A549 (cell line): ENCODE results near the gene RPL11.

Source experiments
- KDM1A ChIP-seq: fragments of 200-600 bp; sonication (generic); IDR thresholded peaks from 2 replicates; pipeline ENCODE4 v1.6.1; 2016; ENCODE audit warnings: low read depth, mild to moderate bottlenecking
- MAFK ChIP-seq: fragments of 450-650 bp; IDR thresholded peaks from 2 replicates; pipeline ENCODE4 v1.6.1; 2014; ENCODE audit not compliant: partially characterized antibody
- MAX ChIP-seq: IDR thresholded peaks from 2 replicates; pipeline ENCODE4 v1.6.1; 2012
- POLR2A ChIP-seq: IDR thresholded peaks from 2 replicates; pipeline ENCODE4 v1.6.1; 2012; ENCODE audit warnings: mild to moderate bottlenecking, low read length
- POLR2AphosphoS2 ChIP-seq: conservative IDR thresholded peaks from 2 replicates; pipeline ENCODE4 v1.6.1; 2012; ENCODE audit warnings: low read length, improper control_type of control experiment, inconsistent platforms
- SMC3 ChIP-seq: fragments of >200 bp; sonication (Bioruptor Twin); formaldehyde crosslinking; IDR thresholded peaks from 3 replicates; pipeline ENCODE4 v1.6.1; 2018; ENCODE audit warnings: inconsistent platforms
- ZFP36 ChIP-seq: fragments of 450-650 bp; IDR thresholded peaks from 2 replicates; pipeline ENCODE4 v1.6.1; 2014; ENCODE audit warnings: borderline replicate concordance; ENCODE audit not compliant: partially characterized antibody
- TF ChIP-seq, protein P1 (sequence below): fragments of >200 bp; sonication (Bioruptor Twin); formaldehyde crosslinking; IDR thresholded peaks from 3 replicates; pipeline ENCODE4 v1.5.1; 2016
- TF ChIP-seq, protein P2 (sequence below): IDR thresholded peaks from 2 replicates; pipeline ENCODE4 v1.6.1; 2012
- TF ChIP-seq, protein P3 (sequence below): fragments of 200-600 bp; sonication (generic); IDR thresholded peaks from 2 replicates; pipeline ENCODE4 v1.6.1; 2016; ENCODE audit warnings: antibody characterized with exemption, mild to moderate bottlenecking, moderate library complexity

GRCh38 chr1:23720256-23720995, 28.8 kb downstream of the RPL11 start:
- no peak for TF ChIP-seq SMC3
- TF ChIP-seq POLR2A, result no peak
- TF ChIP-seq KDM1A, result no peak
- TF ChIP-seq, protein P1, sequence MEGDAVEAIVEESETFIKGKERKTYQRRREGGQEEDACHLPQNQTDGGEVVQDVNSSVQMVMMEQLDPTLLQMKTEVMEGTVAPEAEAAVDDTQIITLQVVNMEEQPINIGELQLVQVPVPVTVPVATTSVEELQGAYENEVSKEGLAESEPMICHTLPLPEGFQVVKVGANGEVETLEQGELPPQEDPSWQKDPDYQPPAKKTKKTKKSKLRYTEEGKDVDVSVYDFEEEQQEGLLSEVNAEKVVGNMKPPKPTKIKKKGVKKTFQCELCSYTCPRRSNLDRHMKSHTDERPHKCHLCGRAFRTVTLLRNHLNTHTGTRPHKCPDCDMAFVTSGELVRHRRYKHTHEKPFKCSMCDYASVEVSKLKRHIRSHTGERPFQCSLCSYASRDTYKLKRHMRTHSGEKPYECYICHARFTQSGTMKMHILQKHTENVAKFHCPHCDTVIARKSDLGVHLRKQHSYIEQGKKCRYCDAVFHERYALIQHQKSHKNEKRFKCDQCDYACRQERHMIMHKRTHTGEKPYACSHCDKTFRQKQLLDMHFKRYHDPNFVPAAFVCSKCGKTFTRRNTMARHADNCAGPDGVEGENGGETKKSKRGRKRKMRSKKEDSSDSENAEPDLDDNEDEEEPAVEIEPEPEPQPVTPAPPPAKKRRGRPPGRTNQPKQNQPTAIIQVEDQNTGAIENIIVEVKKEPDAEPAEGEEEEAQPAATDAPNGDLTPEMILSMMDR, result no peak
- TF ChIP-seq ZFP36, result no peak
- no peak for TF ChIP-seq MAX
- no peak for TF ChIP-seq POLR2AphosphoS2
- TF ChIP-seq, protein P2, sequence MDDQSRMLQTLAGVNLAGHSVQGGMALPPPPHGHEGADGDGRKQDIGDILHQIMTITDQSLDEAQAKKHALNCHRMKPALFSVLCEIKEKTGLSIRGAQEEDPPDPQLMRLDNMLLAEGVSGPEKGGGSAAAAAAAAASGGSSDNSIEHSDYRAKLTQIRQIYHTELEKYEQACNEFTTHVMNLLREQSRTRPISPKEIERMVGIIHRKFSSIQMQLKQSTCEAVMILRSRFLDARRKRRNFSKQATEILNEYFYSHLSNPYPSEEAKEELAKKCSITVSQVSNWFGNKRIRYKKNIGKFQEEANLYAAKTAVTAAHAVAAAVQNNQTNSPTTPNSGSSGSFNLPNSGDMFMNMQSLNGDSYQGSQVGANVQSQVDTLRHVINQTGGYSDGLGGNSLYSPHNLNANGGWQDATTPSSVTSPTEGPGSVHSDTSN, result no peak
- TF ChIP-seq, protein P3, sequence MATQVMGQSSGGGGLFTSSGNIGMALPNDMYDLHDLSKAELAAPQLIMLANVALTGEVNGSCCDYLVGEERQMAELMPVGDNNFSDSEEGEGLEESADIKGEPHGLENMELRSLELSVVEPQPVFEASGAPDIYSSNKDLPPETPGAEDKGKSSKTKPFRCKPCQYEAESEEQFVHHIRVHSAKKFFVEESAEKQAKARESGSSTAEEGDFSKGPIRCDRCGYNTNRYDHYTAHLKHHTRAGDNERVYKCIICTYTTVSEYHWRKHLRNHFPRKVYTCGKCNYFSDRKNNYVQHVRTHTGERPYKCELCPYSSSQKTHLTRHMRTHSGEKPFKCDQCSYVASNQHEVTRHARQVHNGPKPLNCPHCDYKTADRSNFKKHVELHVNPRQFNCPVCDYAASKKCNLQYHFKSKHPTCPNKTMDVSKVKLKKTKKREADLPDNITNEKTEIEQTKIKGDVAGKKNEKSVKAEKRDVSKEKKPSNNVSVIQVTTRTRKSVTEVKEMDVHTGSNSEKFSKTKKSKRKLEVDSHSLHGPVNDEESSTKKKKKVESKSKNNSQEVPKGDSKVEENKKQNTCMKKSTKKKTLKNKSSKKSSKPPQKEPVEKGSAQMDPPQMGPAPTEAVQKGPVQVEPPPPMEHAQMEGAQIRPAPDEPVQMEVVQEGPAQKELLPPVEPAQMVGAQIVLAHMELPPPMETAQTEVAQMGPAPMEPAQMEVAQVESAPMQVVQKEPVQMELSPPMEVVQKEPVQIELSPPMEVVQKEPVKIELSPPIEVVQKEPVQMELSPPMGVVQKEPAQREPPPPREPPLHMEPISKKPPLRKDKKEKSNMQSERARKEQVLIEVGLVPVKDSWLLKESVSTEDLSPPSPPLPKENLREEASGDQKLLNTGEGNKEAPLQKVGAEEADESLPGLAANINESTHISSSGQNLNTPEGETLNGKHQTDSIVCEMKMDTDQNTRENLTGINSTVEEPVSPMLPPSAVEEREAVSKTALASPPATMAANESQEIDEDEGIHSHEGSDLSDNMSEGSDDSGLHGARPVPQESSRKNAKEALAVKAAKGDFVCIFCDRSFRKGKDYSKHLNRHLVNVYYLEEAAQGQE, result no peak
- TF ChIP-seq MAFK, result no peak
